ENCODE results near the gene BEX4.
A peak's percentile ranks its signal among the peaks of the same experiment; 100 is the strongest.
"Not testable (repeated sequence)": the region's sequence is repeated elsewhere in the genome, so short reads cannot be mapped to it uniquely, and the experiment has no call there.

The BEX4 gene

DNA sequence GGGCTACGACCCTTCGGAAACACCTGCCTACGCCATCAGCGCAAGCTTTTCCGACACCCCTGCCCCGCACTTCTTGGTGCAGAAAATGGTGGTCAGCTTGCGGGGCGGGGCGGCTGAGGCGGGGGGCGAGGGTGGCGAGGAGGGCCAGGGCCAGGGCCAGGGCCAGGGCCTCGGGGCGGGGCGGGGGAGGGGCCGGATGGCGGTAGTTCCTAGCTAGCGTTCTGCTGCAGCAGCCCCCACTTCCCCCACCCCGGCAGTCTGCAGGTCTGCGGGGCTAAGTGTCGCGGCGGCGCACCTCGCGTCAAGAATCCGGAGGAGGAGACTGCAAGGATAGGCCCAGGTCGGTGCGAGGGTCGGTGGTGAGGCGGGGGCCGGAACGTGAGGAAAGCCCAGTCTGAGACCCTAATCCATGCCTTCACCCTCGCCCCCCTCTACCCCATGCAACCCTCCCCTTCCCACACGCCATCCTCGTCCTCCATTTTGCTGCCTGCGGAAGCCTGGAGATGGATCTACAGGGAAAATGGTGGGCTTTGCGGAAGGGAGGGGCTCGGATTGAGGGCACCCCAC, 600 bp downstream of the BEX4 start:
- DNase-seq (ENCODE audit: low read depth, low spot score) = peak; percentile 12
- TF ChIP-seq CTCF (IDR thresholded peaks at IDR 0.05; ENCODE audit: low read depth, low read length) = no peak
- in situ Hi-C loops (cut with HindIII; ENCODE audit: low sequenced_read_pairs) = no loop called here
- peak overlapping the region; percentile 61 for H3K4me3 ChIP-seq (ENCODE audit: low read depth, low read length)

GRCh38 chrX:103220511-103221323, 5.8 kb downstream of the BEX4 start:
- no peak for TF ChIP-seq CTCF (IDR thresholded peaks at IDR 0.05; ENCODE audit: low read depth, low read length)
- H3K4me3 ChIP-seq (ENCODE audit: low read depth, low read length) = no peak overlapping the region
- DNase-seq (ENCODE audit: low read depth, low spot score) = no peak
- in situ Hi-C loops (cut with HindIII; ENCODE audit: low sequenced_read_pairs) = no loop called here

GRCh38 chrX:103225918-103226317, 11.0 kb downstream of the BEX4 start:
- H3K4me3 ChIP-seq (ENCODE audit: low read depth, low read length); DNase-seq (ENCODE audit: low read depth, low spot score); in situ Hi-C loops (cut with HindIII; ENCODE audit: low sequenced_read_pairs): not testable (repeated sequence)

- TF ChIP-seq CTCF (IDR thresholded peaks at IDR 0.05; ENCODE audit: low read depth, low read length) = no peak
- in situ Hi-C loops (cut with HindIII; ENCODE audit: low sequenced_read_pairs) = no loop called here
- DNase-seq (ENCODE audit: low read depth, low spot score) = no peak
- no peak overlapping the region for H3K4me3 ChIP-seq (ENCODE audit: low read depth, low read length)
Observed at GRCh38 chrX:103233263-103233662, 18.4 kb downstream of the BEX4 start.

DNA sequence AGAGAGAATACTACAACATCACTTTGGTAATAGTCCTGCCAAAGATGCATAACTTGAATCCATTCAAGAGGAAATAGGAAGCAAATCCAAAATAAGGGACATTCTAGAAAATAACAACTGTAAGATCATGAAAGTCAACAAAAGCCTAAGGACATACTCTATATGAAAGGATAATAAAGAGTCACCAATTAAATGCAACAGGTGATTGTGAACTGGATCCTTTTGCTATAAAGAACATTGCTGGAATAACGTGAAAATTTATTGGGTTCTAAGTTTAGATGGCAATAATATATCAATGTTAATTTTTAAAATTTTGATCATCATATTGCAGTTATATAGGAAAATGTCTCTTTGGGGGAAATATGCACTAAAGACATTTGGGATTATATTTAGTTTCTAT, 20.0 kb downstream of the BEX4 start:
- H3K4me3 ChIP-seq (ENCODE audit: low read depth, low read length) = no peak overlapping the region
- in situ Hi-C loops (cut with HindIII; ENCODE audit: low sequenced_read_pairs) = no loop called here
- no peak for DNase-seq (ENCODE audit: low read depth, low spot score)
- TF ChIP-seq CTCF (IDR thresholded peaks at IDR 0.05; ENCODE audit: low read depth, low read length) = no peak

- H3K4me3 ChIP-seq (ENCODE audit: low read depth, low read length); in situ Hi-C loops (cut with HindIII; ENCODE audit: low sequenced_read_pairs); DNase-seq (ENCODE audit: low read depth, low spot score): not testable (repeated sequence)
Observed at GRCh38 chrX:103235608-103236007, 20.7 kb downstream of the BEX4 start.

DNA sequence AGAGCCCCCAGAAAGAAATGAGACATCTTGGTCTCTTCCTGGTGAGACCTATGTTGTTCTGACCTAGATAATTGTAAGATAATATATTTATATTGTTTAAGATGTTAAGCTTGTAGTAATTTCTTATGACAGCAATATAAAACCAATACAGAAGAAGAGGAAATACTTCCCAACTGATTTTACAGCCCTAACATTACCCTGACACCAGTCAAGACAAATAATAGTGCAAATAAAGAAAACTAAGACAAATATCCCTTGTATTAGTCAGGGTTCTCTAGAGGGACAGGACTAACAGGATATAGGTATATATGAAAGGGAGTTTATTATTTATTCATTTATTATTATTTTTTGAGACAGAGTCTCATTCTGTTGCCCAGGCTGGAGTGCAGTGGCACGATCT, 21.4 kb downstream of the BEX4 start:
- no peak for TF ChIP-seq CTCF (IDR thresholded peaks at IDR 0.05; ENCODE audit: low read depth, low read length)
- no peak for DNase-seq (ENCODE audit: low read depth, low spot score)
- in situ Hi-C loops (cut with HindIII; ENCODE audit: low sequenced_read_pairs) = no loop called here
- no peak overlapping the region for H3K4me3 ChIP-seq (ENCODE audit: low read depth, low read length)
